Activated T-helper 1 cell treated with anti-CD3 and anti-CD28 coated beads, Interleukin-12 subunit alpha, Interleukin-12 subunit beta, Interleukin-2, Interleukin-4 antibody, amounts not matched to agents 30 ng/mL and 10 ng/mL and 1 ng/mL, durations not matched to agents 14 hours and 24 hours and 36 hours (primary cell): ENCODE data around the gene KCNRG. TPM values are rescaled to one million over a fixed set of nuclear protein-coding genes. Genes with fewer than 3 reads are reported as not detected.

Experiments
- DNase-seq: peaks from one replicate; pipeline ENCODE4 v3.0.0; 2021; ENCODE audit warnings: low spot score
- H3K27ac Mint-ChIP-seq: one replicate; pipeline ENCODE4 v1.8.0; 2021; ENCODE audit warnings: mild to moderate bottlenecking, mixed read lengths
- H3K27me3 Mint-ChIP-seq: one replicate; pipeline ENCODE4 v1.8.0; 2022; ENCODE audit warnings: mild to moderate bottlenecking, moderate library complexity, mixed read lengths; ENCODE audit not compliant: insufficient read depth
- H3K36me3 Mint-ChIP-seq: one replicate; pipeline ENCODE4 v1.8.0; 2021; ENCODE audit warnings: low read depth, mixed read lengths
- H3K4me1 Mint-ChIP-seq: one replicate; pipeline ENCODE4 v1.8.0; 2021; ENCODE audit warnings: low read depth, mixed read lengths
- H3K4me3 Mint-ChIP-seq: one replicate; pipeline ENCODE4 v1.8.0; 2021; ENCODE audit warnings: mild to moderate bottlenecking, moderate library complexity, mixed read lengths
- H3K9me3 Mint-ChIP-seq: one replicate; pipeline ENCODE4 v1.8.0; 2021; ENCODE audit warnings: mixed read lengths
- intact Hi-C: fragments of 100-400 bp; cut with micrococcal nuclease; formaldehyde crosslinking; loops from one replicate; pipeline ENCODE4 v1.15.1; 2024
- total RNA-seq: library from RNA; stranded (reverse); gene quantifications from 2 replicates; pipeline ENCODE4 v1.2.3, GENCODE V29; 2022

KCNRG gene
- total RNA-seq, 1 donor from 2014 or later = 0.34 TPM

DNA sequence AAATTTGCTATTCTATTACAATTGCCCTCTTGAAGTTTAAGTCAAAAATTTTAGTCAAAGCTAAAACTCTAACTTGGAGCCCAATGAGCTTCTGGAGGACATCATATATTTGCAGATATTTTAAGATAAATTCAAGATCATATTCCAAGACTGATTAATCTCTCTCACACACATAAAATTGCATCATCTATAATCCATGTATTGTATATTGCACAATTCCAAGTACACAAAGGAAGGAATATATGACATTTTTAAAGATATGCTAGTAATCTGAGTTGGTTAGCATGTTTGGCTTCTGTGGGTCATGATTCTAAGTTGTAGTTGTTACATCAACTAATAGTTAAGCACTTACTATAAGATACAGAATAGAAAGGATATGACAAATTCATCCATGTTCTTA is 53.3 kb downstream of the KCNRG start:
- intact Hi-C loops = loop anchor here (2.0 kb wide), 1 partner anchor 16 kb away; no protein-coding TSS in a partner anchor
- no peak overlapping the region for H3K4me3 Mint-ChIP-seq
- no peaks in the 10 kb centered on the region for H3K9me3 Mint-ChIP-seq
- no peaks in the 10 kb centered on the region for H3K27me3 Mint-ChIP-seq
- peaks cover 56% of the 10 kb centered on the region for H3K4me1 Mint-ChIP-seq
- H3K36me3 Mint-ChIP-seq = peaks cover 26% of the 10 kb centered on the region
- no peak overlapping the region for H3K27ac Mint-ChIP-seq
- no peak for DNase-seq

DNA sequence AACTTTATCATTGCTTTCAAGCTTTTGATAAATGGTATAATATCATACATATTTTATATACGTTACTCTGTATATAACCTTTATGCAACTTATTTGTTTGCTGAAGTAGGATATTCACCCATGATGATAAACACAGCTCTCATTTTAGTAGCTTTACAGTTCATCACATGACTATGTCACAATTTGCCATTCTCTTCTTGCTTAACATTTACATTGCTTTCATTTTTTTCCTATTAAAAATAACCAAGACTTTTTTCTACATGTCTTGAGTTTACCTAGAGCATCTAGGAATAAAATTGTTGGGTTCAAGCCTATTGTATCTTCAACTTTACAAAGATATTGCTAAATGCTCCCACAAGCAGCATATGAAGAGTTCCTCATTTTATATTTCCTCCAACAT is 54.0 kb downstream of the KCNRG start:
- peaks cover 63% of the 10 kb centered on the region for H3K4me1 Mint-ChIP-seq
- H3K27me3 Mint-ChIP-seq = no peaks in the 10 kb centered on the region
- no peaks in the 10 kb centered on the region for H3K9me3 Mint-ChIP-seq
- intact Hi-C loops = loop anchor here (2.0 kb wide), 1 partner anchor 16 kb away; no protein-coding TSS in a partner anchor
- H3K27ac Mint-ChIP-seq = no peak overlapping the region
- H3K4me3 Mint-ChIP-seq = no peak overlapping the region
- H3K36me3 Mint-ChIP-seq = peaks cover 27% of the 10 kb centered on the region
- DNase-seq = no peak

DNA sequence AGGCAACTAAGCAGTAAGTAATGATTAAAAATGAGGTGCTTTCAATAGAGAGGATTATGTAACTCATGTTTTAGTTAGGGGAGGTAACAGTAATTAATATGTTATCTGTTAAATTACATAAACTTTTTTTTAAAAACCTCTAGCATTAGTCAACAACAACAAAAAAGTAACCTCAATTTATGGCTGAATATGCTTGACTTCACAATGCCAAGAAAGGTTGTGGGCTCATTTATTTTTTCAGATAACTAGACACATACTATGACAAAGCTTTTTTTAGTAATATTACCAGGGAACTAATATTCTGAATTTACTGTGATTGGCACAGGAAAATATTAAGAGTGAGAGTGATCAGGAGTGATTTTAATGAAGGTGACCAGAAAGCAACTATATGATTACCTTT is 54.9 kb downstream of the KCNRG start:
- Mint-ChIP-seq H3K27ac (no peak overlapping the region), H3K4me1 (peaks cover 65% of the 10 kb centered on the region), H3K27me3 (no peaks in the 10 kb centered on the region), H3K36me3 (peaks cover 27% of the 10 kb centered on the region), H3K4me3 (no peak overlapping the region), H3K9me3 (no peaks in the 10 kb centered on the region)
- intact Hi-C loops = no loop called here
- no peak for DNase-seq

Other genes starting within 250 kb of the KCNRG start
- 54.7 and 55.0 TPM in 2 replicates for gene KPNA3, start 222.8 kb upstream of the KCNRG start, total RNA-seq
- 6.9 and 7.0 TPM in 2 replicates for gene SPRYD7, start 79.1 kb upstream of the KCNRG start, total RNA-seq
- 14.7 and 16.5 TPM in 2 replicates for gene TRIM13, start 18.4 kb upstream of the KCNRG start, total RNA-seq